GM12878 (cell line): ENCODE results near the gene STXBP2. TPM values are rescaled to one million over a fixed set of nuclear protein-coding genes. Genes with fewer than 3 reads are reported as not detected.

Experiments
- ATAC-seq: fragments of 200-7000 bp; cut with Tn5 transposase; 3 replicates; pipeline ENCODE4 v1.9.1; 2020; ENCODE audit warnings: mild to moderate bottlenecking, moderate library complexity
- BruUV-seq: library from RNA; stranded (reverse); fragments of 400-500 nt; replicated peaks from 2 replicates; lab custom pipeline; 2021; lab: Mats Ljungman, UMichigan
- CTCF ChIA-PET: fragments of 300-600 bp; sonication (Branson Sonifier 250); formaldehyde crosslinking; extraction: SDS; loops from one replicate; lab custom pipeline; 2021; ENCODE audit warnings: inconsistent platforms; lab: Yijun Ruan, JAX
- POLR2A ChIA-PET: fragments of 350-600 bp; formaldehyde crosslinking; extraction: SDS; loops from one replicate; lab custom pipeline; 2021; ENCODE audit warnings: inconsistent platforms; lab: Charles Lee
- RAD21 ChIA-PET: fragments of 300-600 bp; sonication (Branson Sonifier 250); formaldehyde crosslinking; loops from one replicate; lab custom pipeline; 2023; ENCODE audit warnings: antibody characterized with exemption; ENCODE audit not compliant: unreplicated experiment; lab: Charles Lee
- SMC1A ChIA-PET: fragments of 300-600 bp; sonication (Branson Sonifier 250); formaldehyde crosslinking; loops from one replicate; lab custom pipeline; 2023; ENCODE audit not compliant: unreplicated experiment, uncharacterized antibody; lab: Charles Lee
- DNase-seq: peaks from one replicate; pipeline ENCODE4 v3.0.0-alpha.2; 2011; ENCODE audit warnings: low read depth, low spot score
- FAIRE-seq: peaks from 3 replicates; lab custom pipeline; 2011; peaks lifted over from hg19 to GRCh38; lab: Jason Lieb, UNC
- H2AFZ ChIP-seq: 2 replicates; pipeline ENCODE4 v1.6.0; 2011; ENCODE audit warnings: low read depth, low read length, control low read depth; ENCODE audit not compliant: control insufficient read depth
- H3K27ac ChIP-seq: 2 replicates; pipeline ENCODE4 v1.5.1; 2011; ENCODE audit warnings: control low read depth; ENCODE audit not compliant: control insufficient read depth, insufficient read depth
- H3K27me3 ChIP-seq, 2 experiments: replicated peaks in 1 of 2; 2 replicates each; pipeline versions ENCODE4 v1.6.0 to v1.6.1; 2011; ENCODE audit warnings: low read length in 1 of 2; ENCODE audit not compliant: control insufficient read depth in 2 of 2, insufficient read depth in 2 of 2
- H3K36me3 ChIP-seq, 2 experiments: 2 replicates each; pipeline ENCODE4 v1.5.1; 2011; ENCODE audit warnings: low read length in 1 of 2; ENCODE audit not compliant: control insufficient read depth in 2 of 2, insufficient read depth in 2 of 2
- H3K4me1 ChIP-seq: 2 replicates; pipeline ENCODE4 v1.6.1; 2011; ENCODE audit warnings: mild to moderate bottlenecking, low read length, moderate library complexity, mixed read lengths; ENCODE audit not compliant: control insufficient read depth, insufficient read depth
- H3K4me2 ChIP-seq: 2 replicates; pipeline ENCODE4 v1.6.0; 2011; ENCODE audit warnings: control low read depth; ENCODE audit not compliant: control insufficient read depth, insufficient read depth
- H3K4me3 ChIP-seq: fragments of 200-600 bp; sonication (generic); 2 replicates; pipeline ENCODE4 v1.5.1; 2016
- H3K79me2 ChIP-seq: 2 replicates; pipeline ENCODE4 v1.6.0; 2011; ENCODE audit warnings: low read length; ENCODE audit not compliant: control insufficient read depth, insufficient read depth
- H3K9ac ChIP-seq: 2 replicates; pipeline ENCODE4 v1.8.0; 2011; ENCODE audit warnings: low read length, control low read depth, mixed read lengths; ENCODE audit not compliant: control insufficient read depth, insufficient read depth
- H3K9me3 ChIP-seq: replicated peaks from 3 replicates; pipeline ENCODE4 v1.5.1; 2011; ENCODE audit warnings: mild to moderate bottlenecking, low read length; ENCODE audit not compliant: control insufficient read depth, insufficient read depth
- H4K20me1 ChIP-seq: 2 replicates; pipeline ENCODE4 v1.6.0; 2011; ENCODE audit not compliant: control insufficient read depth, insufficient read depth
- DPF2 ChIP-seq: fragments of 450-650 bp; IDR thresholded peaks from 2 replicates; pipeline ENCODE4 v1.6.1; 2017; ENCODE audit warnings: mild to moderate bottlenecking
- GATAD2B ChIP-seq: fragments of 450-650 bp; conservative IDR thresholded peaks from 2 replicates; pipeline ENCODE4 v1.6.1; 2017; ENCODE audit warnings: low read depth, mild to moderate bottlenecking, moderate library complexity
- IKZF1 ChIP-seq: fragments of 450-650 bp; conservative IDR thresholded peaks from 2 replicates; pipeline ENCODE4 v1.6.1; 2017; ENCODE audit warnings: antibody characterized with exemption, mild to moderate bottlenecking
- JUNB ChIP-seq: IDR thresholded peaks from 2 replicates; pipeline ENCODE4 v1.6.1; 2016; ENCODE audit warnings: antibody characterized with exemption, mild to moderate bottlenecking
- RBBP5 ChIP-seq: fragments of 200-600 bp; sonication (generic); conservative IDR thresholded peaks from 2 replicates; pipeline ENCODE4 v1.6.1; 2016
- RFX5 ChIP-seq: IDR thresholded peaks from 2 replicates; pipeline ENCODE4 v1.6.1; 2011; ENCODE audit warnings: low read depth, low read length, improper control_type of control experiment
- RUNX3 ChIP-seq: IDR thresholded peaks from 2 replicates; pipeline ENCODE4 v1.6.1; 2012; ENCODE audit warnings: low read length, inconsistent platforms
- SREBF2 ChIP-seq: IDR thresholded peaks from 2 replicates; pipeline ENCODE4 v1.6.1; 2012; ENCODE audit warnings: mild to moderate bottlenecking, low read length
- WGBS: methylation state at CpG from one replicate; pipeline ENCODE4 v1.1.6; 2016; ENCODE audit warnings: low lambda C conversion rate; ENCODE audit not compliant: insufficient replicate concordance, insufficient coverage; ENCODE audit errors: missing lambda C conversion rate; 5-methylcytosine and 5-hydroxymethylcytosine counted together
- in situ Hi-C: fragments of 300-500 bp; cut with MboI; formaldehyde crosslinking; loops from 9 replicates; pipeline ENCODE4 v1.14.3; 2018; ENCODE audit warnings: mixed read lengths
- intact Hi-C: fragments of 100-400 bp; cut with micrococcal nuclease; formaldehyde crosslinking; loops from one replicate; pipeline ENCODE4 v1.14.2; 2022; ENCODE audit not compliant: unreplicated experiment
- polyA plus RNA-seq, 11 experiments: library from polyadenylated mRNA; depleted of rRNA in 4 of 11; unstranded in 6 of 11; stranded (reverse) in 5 of 11; fragments of >200 nt; fragmentation: Nextera tagmentation in 4 of 11; fragmentation: Illumina TruSeq in 1 of 11; extraction: Ambion mirVana in 4 of 11; extraction: Trizol in 1 of 11; gene quantifications; 1 replicate in 1 of 11; 2 replicates in 10 of 11; pipeline versions ENCODE4 v1.2.1 to v1.2.3, GENCODE V29; 2011 to 2016; ENCODE audit warnings: inconsistent platforms in 2 of 11, missing spikeins in 2 of 11, low read depth in 1 of 11
- total RNA-seq, 4 experiments: library from RNA; depleted of rRNA in 3 of 4; stranded (reverse); fragments of >200 nt in 3 of 4; fragmentation: Illumina TruSeq in 1 of 4; extraction: Trizol in 1 of 4; gene quantifications; 2 replicates each; pipeline versions ENCODE4 v1.2.1 to v1.2.3, GENCODE V29; 2013 to 2021
- TF ChIP-seq, protein P1 (sequence below): IDR thresholded peaks from 2 replicates; pipeline ENCODE4 v1.6.1; 2011; ENCODE audit warnings: mild to moderate bottlenecking, low read depth, low read length, moderate library complexity; ENCODE audit not compliant: insufficient replicate concordance
- TF ChIP-seq, protein P2 (sequence below): IDR thresholded peaks from 2 replicates; pipeline ENCODE4 v1.6.1; 2012; ENCODE audit warnings: low read length, inconsistent platforms
- TF ChIP-seq, protein P3 (sequence below), 3 experiments: IDR thresholded peaks in 2 of 3; conservative IDR thresholded peaks in 1 of 3; 2 replicates each; pipeline ENCODE4 v1.5.1; 2011; ENCODE audit warnings: low read depth in 3 of 3, low read length in 3 of 3, mild to moderate bottlenecking in 3 of 3, control low read depth in 2 of 3, moderate library complexity in 2 of 3, inconsistent platforms in 1 of 3, mixed read lengths in 1 of 3; ENCODE audit not compliant: control insufficient read depth in 2 of 3, insufficient read depth in 1 of 3; ENCODE audit errors: extremely low read depth in 1 of 3
- TF ChIP-seq, protein P4 (sequence below): fragments of 450-650 bp; IDR thresholded peaks from 2 replicates; pipeline ENCODE4 v1.6.1; 2017; ENCODE audit warnings: low read depth, mild to moderate bottlenecking, moderate library complexity
- TF ChIP-seq, protein P5 (sequence below): fragments of 450-650 bp; IDR thresholded peaks from 2 replicates; pipeline ENCODE4 v1.6.1; 2017; ENCODE audit warnings: mild to moderate bottlenecking

The STXBP2 gene
- total and polyA plus RNA-seq, 10 of the 15 experiments (the other 5 are each of a cell fraction or from before 2014, with no cell fraction given): 2.6 to 111 (median 61.4) TPM

DNA sequence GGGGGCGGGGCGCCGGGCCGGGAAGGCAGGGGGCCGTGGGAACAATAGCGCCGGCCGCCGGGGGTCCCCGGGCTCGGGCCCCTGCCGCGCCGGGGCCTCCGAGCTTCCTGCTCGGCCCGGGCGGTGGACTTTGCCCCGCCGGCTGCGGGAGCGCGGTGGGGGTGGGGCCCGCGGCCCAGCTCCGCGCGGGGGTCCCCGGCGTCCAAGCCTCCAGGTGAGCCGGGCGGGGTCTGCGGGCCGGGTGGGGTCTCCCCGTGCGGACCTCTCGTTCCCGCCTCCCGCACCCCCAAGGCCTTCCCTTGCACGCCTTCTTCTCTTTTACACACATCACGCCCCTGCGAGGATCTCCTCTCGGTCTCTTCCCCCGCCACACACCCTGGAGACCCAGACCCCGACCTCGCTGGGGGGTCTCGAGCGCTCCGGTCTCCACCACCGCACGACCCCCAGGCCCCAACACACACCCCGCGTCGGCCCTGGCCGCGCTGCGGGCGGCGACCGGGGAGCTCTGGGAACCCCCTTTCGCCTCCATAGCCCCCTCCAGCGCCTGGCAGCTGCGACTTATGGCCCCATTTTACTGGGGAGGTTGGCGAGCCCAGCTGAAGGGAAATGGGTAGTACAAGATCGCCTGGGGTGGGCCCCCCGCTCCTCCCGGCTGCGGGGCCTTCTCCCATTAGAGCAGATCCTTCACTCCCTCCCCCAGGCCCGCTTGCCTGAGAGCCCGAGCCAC lies 40.5 kb upstream of the STXBP2 start:
- H3K36me3 ChIP-seq: no peaks in the 10 kb centered on the region
- 35% methylated on average over 39 of the region's 70 CpGs for WGBS
- H4K20me1 ChIP-seq: no peaks in the 10 kb centered on the region
- intact Hi-C loops (no loop called here), in situ Hi-C loops (no loop called here)
- H3K27me3 ChIP-seq: peaks cover 0 to 2% of the 10 kb centered on the region in 2 experiments; a peak in 1 of 4 replicates
- RAD21 ChIA-PET: interaction anchor here (0.9 to 2.1 kb wide), 4 partner anchors 28 to 497 kb away, joined by 3 to 16 read pairs (median 4); partner anchors contain the start of genes PET100, TRAPPC5 and XAB2
- H3K4me1 ChIP-seq: no peaks in the 10 kb centered on the region; the same call in 1 of the 2 replicates
- H3K4me3 ChIP-seq: peak overlapping the region; percentile 50; the same call in 1 of the 2 replicates
- H3K27ac ChIP-seq: no peak overlapping the region
- TF ChIP-seq, protein P1, sequence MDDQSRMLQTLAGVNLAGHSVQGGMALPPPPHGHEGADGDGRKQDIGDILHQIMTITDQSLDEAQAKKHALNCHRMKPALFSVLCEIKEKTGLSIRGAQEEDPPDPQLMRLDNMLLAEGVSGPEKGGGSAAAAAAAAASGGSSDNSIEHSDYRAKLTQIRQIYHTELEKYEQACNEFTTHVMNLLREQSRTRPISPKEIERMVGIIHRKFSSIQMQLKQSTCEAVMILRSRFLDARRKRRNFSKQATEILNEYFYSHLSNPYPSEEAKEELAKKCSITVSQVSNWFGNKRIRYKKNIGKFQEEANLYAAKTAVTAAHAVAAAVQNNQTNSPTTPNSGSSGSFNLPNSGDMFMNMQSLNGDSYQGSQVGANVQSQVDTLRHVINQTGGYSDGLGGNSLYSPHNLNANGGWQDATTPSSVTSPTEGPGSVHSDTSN: no peak
- TF ChIP-seq RFX5: no peak
- TF ChIP-seq, protein P2, sequence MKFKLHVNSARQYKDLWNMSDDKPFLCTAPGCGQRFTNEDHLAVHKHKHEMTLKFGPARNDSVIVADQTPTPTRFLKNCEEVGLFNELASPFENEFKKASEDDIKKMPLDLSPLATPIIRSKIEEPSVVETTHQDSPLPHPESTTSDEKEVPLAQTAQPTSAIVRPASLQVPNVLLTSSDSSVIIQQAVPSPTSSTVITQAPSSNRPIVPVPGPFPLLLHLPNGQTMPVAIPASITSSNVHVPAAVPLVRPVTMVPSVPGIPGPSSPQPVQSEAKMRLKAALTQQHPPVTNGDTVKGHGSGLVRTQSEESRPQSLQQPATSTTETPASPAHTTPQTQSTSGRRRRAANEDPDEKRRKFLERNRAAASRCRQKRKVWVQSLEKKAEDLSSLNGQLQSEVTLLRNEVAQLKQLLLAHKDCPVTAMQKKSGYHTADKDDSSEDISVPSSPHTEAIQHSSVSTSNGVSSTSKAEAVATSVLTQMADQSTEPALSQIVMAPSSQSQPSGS: no peak
- TF ChIP-seq, protein P3, sequence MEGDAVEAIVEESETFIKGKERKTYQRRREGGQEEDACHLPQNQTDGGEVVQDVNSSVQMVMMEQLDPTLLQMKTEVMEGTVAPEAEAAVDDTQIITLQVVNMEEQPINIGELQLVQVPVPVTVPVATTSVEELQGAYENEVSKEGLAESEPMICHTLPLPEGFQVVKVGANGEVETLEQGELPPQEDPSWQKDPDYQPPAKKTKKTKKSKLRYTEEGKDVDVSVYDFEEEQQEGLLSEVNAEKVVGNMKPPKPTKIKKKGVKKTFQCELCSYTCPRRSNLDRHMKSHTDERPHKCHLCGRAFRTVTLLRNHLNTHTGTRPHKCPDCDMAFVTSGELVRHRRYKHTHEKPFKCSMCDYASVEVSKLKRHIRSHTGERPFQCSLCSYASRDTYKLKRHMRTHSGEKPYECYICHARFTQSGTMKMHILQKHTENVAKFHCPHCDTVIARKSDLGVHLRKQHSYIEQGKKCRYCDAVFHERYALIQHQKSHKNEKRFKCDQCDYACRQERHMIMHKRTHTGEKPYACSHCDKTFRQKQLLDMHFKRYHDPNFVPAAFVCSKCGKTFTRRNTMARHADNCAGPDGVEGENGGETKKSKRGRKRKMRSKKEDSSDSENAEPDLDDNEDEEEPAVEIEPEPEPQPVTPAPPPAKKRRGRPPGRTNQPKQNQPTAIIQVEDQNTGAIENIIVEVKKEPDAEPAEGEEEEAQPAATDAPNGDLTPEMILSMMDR (IDR thresholded peaks at IDR 0.05 in 2 of 3, conservative IDR thresholded peaks at IDR 0.05 in 1 of 3; ENCODE audit: control insufficient read depth in 2 of 3, extremely low read depth in 1 of 3, insufficient read depth in 1 of 3, low read depth in 3 of 3, low read length in 3 of 3): peak in 2 of 3 experiments; percentile 10 to 11; a peak in 2 of 6 replicates
- TF ChIP-seq IKZF1: peak; percentile 26; the same call in 1 of the 2 replicates
- peak; percentile 73 for TF ChIP-seq GATAD2B
- TF ChIP-seq JUNB: no peak
- TF ChIP-seq DPF2: 0 out of 2 replicates have a peak, but pooled peaks have one; percentile 27
- TF ChIP-seq RBBP5: no peak
- TF ChIP-seq, protein P4, sequence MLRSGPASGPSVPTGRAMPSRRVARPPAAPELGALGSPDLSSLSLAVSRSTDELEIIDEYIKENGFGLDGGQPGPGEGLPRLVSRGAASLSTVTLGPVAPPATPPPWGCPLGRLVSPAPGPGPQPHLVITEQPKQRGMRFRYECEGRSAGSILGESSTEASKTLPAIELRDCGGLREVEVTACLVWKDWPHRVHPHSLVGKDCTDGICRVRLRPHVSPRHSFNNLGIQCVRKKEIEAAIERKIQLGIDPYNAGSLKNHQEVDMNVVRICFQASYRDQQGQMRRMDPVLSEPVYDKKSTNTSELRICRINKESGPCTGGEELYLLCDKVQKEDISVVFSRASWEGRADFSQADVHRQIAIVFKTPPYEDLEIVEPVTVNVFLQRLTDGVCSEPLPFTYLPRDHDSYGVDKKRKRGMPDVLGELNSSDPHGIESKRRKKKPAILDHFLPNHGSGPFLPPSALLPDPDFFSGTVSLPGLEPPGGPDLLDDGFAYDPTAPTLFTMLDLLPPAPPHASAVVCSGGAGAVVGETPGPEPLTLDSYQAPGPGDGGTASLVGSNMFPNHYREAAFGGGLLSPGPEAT: 0 out of 2 replicates have a peak, but pooled peaks have one; percentile 48
- TF ChIP-seq, protein P5, sequence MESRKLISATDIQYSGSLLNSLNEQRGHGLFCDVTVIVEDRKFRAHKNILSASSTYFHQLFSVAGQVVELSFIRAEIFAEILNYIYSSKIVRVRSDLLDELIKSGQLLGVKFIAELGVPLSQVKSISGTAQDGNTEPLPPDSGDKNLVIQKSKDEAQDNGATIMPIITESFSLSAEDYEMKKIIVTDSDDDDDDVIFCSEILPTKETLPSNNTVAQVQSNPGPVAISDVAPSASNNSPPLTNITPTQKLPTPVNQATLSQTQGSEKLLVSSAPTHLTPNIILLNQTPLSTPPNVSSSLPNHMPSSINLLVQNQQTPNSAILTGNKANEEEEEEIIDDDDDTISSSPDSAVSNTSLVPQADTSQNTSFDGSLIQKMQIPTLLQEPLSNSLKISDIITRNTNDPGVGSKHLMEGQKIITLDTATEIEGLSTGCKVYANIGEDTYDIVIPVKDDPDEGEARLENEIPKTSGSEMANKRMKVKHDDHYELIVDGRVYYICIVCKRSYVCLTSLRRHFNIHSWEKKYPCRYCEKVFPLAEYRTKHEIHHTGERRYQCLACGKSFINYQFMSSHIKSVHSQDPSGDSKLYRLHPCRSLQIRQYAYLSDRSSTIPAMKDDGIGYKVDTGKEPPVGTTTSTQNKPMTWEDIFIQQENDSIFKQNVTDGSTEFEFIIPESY: no peak
- TF ChIP-seq RUNX3: no peak
- no peak for TF ChIP-seq SREBF2
- TF ChIP-seq, all 136 proteins: peak for 5
- Histone ChIP-seq H2AFZ (no peak overlapping the region), H3K9ac (no peak overlapping the region), H3K9me3 (no peaks in the 10 kb centered on the region), H3K79me2 (no peaks in the 10 kb centered on the region), H3K4me2 (peak overlapping the region; percentile 31; the same call in 1 of the 2 replicates)
- DNase-seq: no peak
- peak; percentile 40; the same call in 2 of the 3 replicates for ATAC-seq
- no TSS peak for BruUV-seq
- CTCF ChIA-PET: interaction anchor here (0.6 to 4.7 kb wide), 9 partner anchors 12 to 270 kb away, joined by 3 to 30 read pairs (median 3); partner anchors contain the start of gene TRAPPC5
- POLR2A ChIA-PET: interaction anchor here (1.1 to 1.7 kb wide), 3 partner anchors 9 to 200 kb away, joined by 3 to 6 read pairs (median 3); no protein-coding TSS in a partner anchor
- SMC1A ChIA-PET: interaction anchor here (0.7 to 2.5 kb wide), 5 partner anchors 9 to 239 kb away, joined by 3 to 7 read pairs (median 3); no protein-coding TSS in a partner anchor
- FAIRE-seq: no peak
